Neural progenitor cell (in vitro differentiated cells): ENCODE measurements around the gene CABLES1. TPM values are rescaled to one million over a fixed set of nuclear protein-coding genes. Genes with fewer than 3 reads are reported as not detected.

Experiments
- DNase-seq: peaks from one replicate; pipeline ENCODE4 v3.0.0-alpha.2; 2016; ENCODE audit warnings: low spot score
- H2AFZ ChIP-seq: fragments of 200-600 bp; sonication (generic); replicated peaks from 2 replicates; pipeline ENCODE4 v1.6.1; 2016; ENCODE audit warnings: antibody characterized with exemption
- H3F3A ChIP-seq: fragments of 200-600 bp; sonication (generic); 2 replicates; pipeline ENCODE4 v1.6.1; 2016; ENCODE audit warnings: antibody characterized with exemption, low read depth
- H3K27ac ChIP-seq: fragments of 200-600 bp; sonication (generic); 2 replicates; pipeline ENCODE4 v1.5.1; 2016; ENCODE audit warnings: mild to moderate bottlenecking
- H3K27me3 ChIP-seq: fragments of 200-600 bp; sonication (generic); 2 replicates; pipeline ENCODE4 v1.6.1; 2016; ENCODE audit warnings: mild to moderate bottlenecking, moderate library complexity
- H3K36me3 ChIP-seq: fragments of 200-600 bp; sonication (generic); 2 replicates; pipeline ENCODE4 v1.5.1; 2016
- H3K4me1 ChIP-seq: fragments of 200-600 bp; sonication (generic); 2 replicates; pipeline ENCODE4 v1.6.1; 2016; ENCODE audit warnings: mixed run types
- H3K4me2 ChIP-seq: fragments of 200-600 bp; sonication (generic); 2 replicates; pipeline ENCODE4 v1.6.1; 2016
- H3K4me3 ChIP-seq: fragments of 200-600 bp; sonication (generic); 2 replicates; pipeline ENCODE4 v1.5.1; 2016
- H3K79me2 ChIP-seq: fragments of 200-600 bp; sonication (generic); 2 replicates; pipeline ENCODE4 v1.6.1; 2016; ENCODE audit warnings: low read depth
- H3K9ac ChIP-seq: fragments of 200-600 bp; sonication (generic); 2 replicates; pipeline ENCODE4 v1.6.1; 2016
- H3K9me3 ChIP-seq: fragments of 200-600 bp; sonication (generic); 2 replicates; pipeline ENCODE4 v1.5.1; 2016; ENCODE audit warnings: low read depth
- H4K20me1 ChIP-seq: fragments of 200-600 bp; sonication (generic); 2 replicates; pipeline ENCODE4 v1.6.1; 2016; ENCODE audit warnings: low read depth
- H3K27ac Mint-ChIP-seq: 3 replicates; pipeline ENCODE4 v1.8.0; 2021; ENCODE audit warnings: mixed read lengths
- H3K27me3 Mint-ChIP-seq: 2 replicates; pipeline ENCODE4 v1.8.0; 2022; ENCODE audit warnings: low read depth, mild to moderate bottlenecking, inconsistent platforms, moderate library complexity, mixed read lengths; ENCODE audit not compliant: insufficient read depth
- H3K36me3 Mint-ChIP-seq: 3 replicates; pipeline ENCODE4 v1.8.0; 2021; ENCODE audit warnings: mixed read lengths
- H3K4me1 Mint-ChIP-seq: 3 replicates; pipeline ENCODE4 v1.8.0; 2021; ENCODE audit warnings: mixed read lengths
- H3K4me3 Mint-ChIP-seq: 3 replicates; pipeline ENCODE4 v1.8.0; 2021; ENCODE audit warnings: mild to moderate bottlenecking, moderate library complexity, mixed read lengths
- H3K9me3 Mint-ChIP-seq: 3 replicates; pipeline ENCODE4 v1.8.0; 2020; ENCODE audit warnings: mixed read lengths
- CTCF ChIP-seq: fragments of 200-600 bp; sonication (generic); IDR thresholded peaks from 2 replicates; pipeline ENCODE4 v1.5.1; 2017; ENCODE audit warnings: antibody characterized with exemption, mild to moderate bottlenecking
- EZH2 ChIP-seq: fragments of 200-600 bp; sonication (generic); IDR thresholded peaks from 2 replicates; pipeline ENCODE4 v1.6.1; 2017; ENCODE audit warnings: antibody characterized with exemption, mild to moderate bottlenecking, moderate library complexity
- EZH2phosphoT487 ChIP-seq: fragments of 200-600 bp; sonication (generic); IDR thresholded peaks from 2 replicates; pipeline ENCODE4 v1.6.1; 2017; ENCODE audit warnings: antibody characterized with exemption
- total RNA-seq: library from RNA; depleted of rRNA; stranded (reverse); fragments of >200 nt; gene quantifications from 2 replicates; pipeline ENCODE4 v1.2.3, GENCODE V29; 2015; ENCODE audit warnings: low replicate concordance

Gene CABLES1
- total RNA-seq, 1 donor from 2014 or later: 2.8 TPM

DNA sequence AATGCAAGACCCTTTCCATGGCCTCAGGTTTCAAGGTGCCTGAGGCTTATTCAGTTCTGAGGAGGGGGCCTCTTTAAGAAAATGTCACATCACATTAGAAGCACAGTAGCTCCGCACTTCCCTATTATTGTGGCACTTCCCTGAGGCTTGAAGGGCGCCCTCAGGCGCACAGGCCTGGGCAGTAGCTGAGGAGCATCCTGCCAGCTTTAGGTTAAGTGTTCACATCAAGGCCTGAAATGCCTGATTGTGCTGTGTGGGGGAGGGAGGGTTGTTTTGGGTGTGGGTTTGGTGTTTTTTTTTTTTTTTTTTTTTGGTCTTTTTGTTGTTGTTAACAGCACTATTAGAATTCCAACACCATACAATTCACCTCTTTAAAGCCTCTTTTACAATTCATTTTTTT lies 107.9 kb downstream of the CABLES1 start:
- Histone ChIP-seq H3K9me3 (no peaks in the 10 kb centered on the region), H3K27me3 (no peaks in the 10 kb centered on the region), H2AFZ (no peak overlapping the region), H3K9ac (no peak overlapping the region), H3K4me2 (no peak overlapping the region), H3K4me1 (peaks cover 15% of the 10 kb centered on the region), H3K27ac (no peak overlapping the region), H3K36me3 (no peaks in the 10 kb centered on the region), H4K20me1 (no peaks in the 10 kb centered on the region), H3F3A (peaks cover 2% of the 10 kb centered on the region), H3K79me2 (no peaks in the 10 kb centered on the region), H3K4me3 (no peak overlapping the region)
- TF ChIP-seq EZH2phosphoT487 (no peak), CTCF (peak; percentile 33)
- DNase-seq: peak; percentile 43
- peaks cover 26% of the 10 kb centered on the region for H3K36me3 Mint-ChIP-seq
- peaks cover 5% of the 10 kb centered on the region for H3K27me3 Mint-ChIP-seq
- no peak overlapping the region for H3K4me3 Mint-ChIP-seq
- H3K27ac Mint-ChIP-seq: no peak overlapping the region
- H3K9me3 Mint-ChIP-seq: peaks cover under 1% of the 10 kb centered on the region
- peaks cover 20% of the 10 kb centered on the region for H3K4me1 Mint-ChIP-seq

DNA sequence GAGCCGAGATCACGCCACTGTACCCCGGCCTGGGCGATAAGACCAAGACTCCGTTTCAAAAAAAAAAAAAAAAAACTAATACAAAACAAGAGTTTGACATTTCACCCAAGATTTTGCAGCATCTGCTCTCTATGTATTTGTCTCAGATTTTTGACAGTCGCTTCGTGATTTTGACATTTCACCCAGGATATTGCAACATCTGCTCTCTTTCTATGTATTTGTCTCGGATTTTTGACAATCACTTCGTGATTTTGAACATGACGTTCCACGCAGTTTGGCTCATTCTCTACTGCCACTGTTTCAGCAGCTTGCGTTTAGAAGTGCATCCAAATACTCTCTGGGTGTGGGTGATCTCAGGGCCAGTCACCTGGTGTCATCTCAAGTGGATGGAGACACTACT lies 108.5 kb downstream of the CABLES1 start:
- Mint-ChIP-seq H3K4me3 (no peak overlapping the region), H3K9me3 (peaks cover 2% of the 10 kb centered on the region), H3K4me1 (peaks cover 17% of the 10 kb centered on the region), H3K27me3 (peaks cover 6% of the 10 kb centered on the region), H3K36me3 (peaks cover 22% of the 10 kb centered on the region), H3K27ac (no peak overlapping the region)
- TF ChIP-seq EZH2phosphoT487 (no peak), EZH2 (no peak), CTCF (no peak)
- Histone ChIP-seq H3K79me2 (no peaks in the 10 kb centered on the region), H3F3A (no peaks in the 10 kb centered on the region), H4K20me1 (no peaks in the 10 kb centered on the region), H3K27ac (no peak overlapping the region), H3K9me3 (no peaks in the 10 kb centered on the region), H3K36me3 (no peaks in the 10 kb centered on the region), H3K27me3 (no peaks in the 10 kb centered on the region), H3K4me3 (no peak overlapping the region), H2AFZ (no peak overlapping the region), H3K4me1 (peaks cover 12% of the 10 kb centered on the region), H3K4me2 (no peak overlapping the region), H3K9ac (no peak overlapping the region)
- DNase-seq: no peak

GRCh38 chr18:23244401-23244800 lies 109.1 kb downstream of the CABLES1 start:
- no peak overlapping the region for H3K4me3 Mint-ChIP-seq
- H3K27me3 Mint-ChIP-seq: peaks cover 6% of the 10 kb centered on the region
- H4K20me1 ChIP-seq: no peaks in the 10 kb centered on the region
- H3K4me1 Mint-ChIP-seq: peaks cover 17% of the 10 kb centered on the region
- H3K27ac ChIP-seq: no peak overlapping the region
- peak; percentile 14 for DNase-seq
- H3K9ac ChIP-seq: no peak overlapping the region
- H3K36me3 Mint-ChIP-seq: peaks cover 22% of the 10 kb centered on the region
- H3K4me3 ChIP-seq: no peak overlapping the region
- H3F3A ChIP-seq: no peaks in the 10 kb centered on the region
- no peaks in the 10 kb centered on the region for H3K27me3 ChIP-seq
- no peak overlapping the region for H3K27ac Mint-ChIP-seq
- TF ChIP-seq EZH2 (no peak), EZH2phosphoT487 (no peak), CTCF (no peak)
- H2AFZ ChIP-seq: no peak overlapping the region
- H3K79me2 ChIP-seq: no peaks in the 10 kb centered on the region
- H3K9me3 Mint-ChIP-seq: peaks cover 6% of the 10 kb centered on the region
- no peak overlapping the region for H3K4me2 ChIP-seq
- H3K36me3 ChIP-seq: no peaks in the 10 kb centered on the region
- peaks cover 12% of the 10 kb centered on the region for H3K4me1 ChIP-seq
- H3K9me3 ChIP-seq: no peaks in the 10 kb centered on the region
